ENCODE data around the gene ABCA10. TPM values are rescaled to one million over a fixed set of nuclear protein-coding genes. Genes with fewer than 3 reads are reported as not detected.

Gene ABCA10
- total RNA-seq, 1 experiment from 2014 or later, result not detected

GRCh38 chr17:69235338-69236058, 6.9 kb upstream of the ABCA10 start:
- no peaks in the 10 kb centered on the region; the same call in 1 of the 2 replicates for H3K36me3 Mint-ChIP-seq
- CTCF ChIA-PET, result interaction anchor here (0.6 to 1.6 kb wide), 3 partner anchors 461 to 464 kb away, joined by 3 to 5 read pairs (median 4); no protein-coding TSS in a partner anchor
- TF ChIP-seq, protein P1, sequence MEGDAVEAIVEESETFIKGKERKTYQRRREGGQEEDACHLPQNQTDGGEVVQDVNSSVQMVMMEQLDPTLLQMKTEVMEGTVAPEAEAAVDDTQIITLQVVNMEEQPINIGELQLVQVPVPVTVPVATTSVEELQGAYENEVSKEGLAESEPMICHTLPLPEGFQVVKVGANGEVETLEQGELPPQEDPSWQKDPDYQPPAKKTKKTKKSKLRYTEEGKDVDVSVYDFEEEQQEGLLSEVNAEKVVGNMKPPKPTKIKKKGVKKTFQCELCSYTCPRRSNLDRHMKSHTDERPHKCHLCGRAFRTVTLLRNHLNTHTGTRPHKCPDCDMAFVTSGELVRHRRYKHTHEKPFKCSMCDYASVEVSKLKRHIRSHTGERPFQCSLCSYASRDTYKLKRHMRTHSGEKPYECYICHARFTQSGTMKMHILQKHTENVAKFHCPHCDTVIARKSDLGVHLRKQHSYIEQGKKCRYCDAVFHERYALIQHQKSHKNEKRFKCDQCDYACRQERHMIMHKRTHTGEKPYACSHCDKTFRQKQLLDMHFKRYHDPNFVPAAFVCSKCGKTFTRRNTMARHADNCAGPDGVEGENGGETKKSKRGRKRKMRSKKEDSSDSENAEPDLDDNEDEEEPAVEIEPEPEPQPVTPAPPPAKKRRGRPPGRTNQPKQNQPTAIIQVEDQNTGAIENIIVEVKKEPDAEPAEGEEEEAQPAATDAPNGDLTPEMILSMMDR (IDR thresholded peaks at IDR 0.05), result peak; percentile 81
- no peak for TF ChIP-seq CBFB (CRISPR knock-in tag; IDR thresholded peaks at IDR 0.05; ENCODE audit: low read depth)
- H3K27me3 Mint-ChIP-seq (ENCODE audit: low read depth), result no peaks in the 10 kb centered on the region
- no peaks in the 10 kb centered on the region for H3K4me1 Mint-ChIP-seq
- no peak overlapping the region for H3K27ac Mint-ChIP-seq
- DNase-seq (ENCODE audit: low spot score), result peak; percentile 90
- peak; percentile 99 for ATAC-seq
- peaks cover 12% of the 10 kb centered on the region for H3K9me3 Mint-ChIP-seq
- POLR2A ChIA-PET, result no interaction called here
- H3K4me3 Mint-ChIP-seq, result no peak overlapping the region

GRCh38 chr17:69232650-69233049, 4.0 kb upstream of the ABCA10 start:
- POLR2A ChIA-PET, result no interaction called here
- no peak for TF ChIP-seq ZNF219 (CRISPR knock-in tag; IDR thresholded peaks at IDR 0.05; ENCODE audit: borderline replicate concordance)
- TF ChIP-seq ZNF416 (CRISPR knock-in tag; IDR thresholded peaks at IDR 0.05), result no peak
- no peak for TF ChIP-seq IRF2 (CRISPR knock-in tag; IDR thresholded peaks at IDR 0.05; ENCODE audit: borderline replicate concordance, low read depth)
- TF ChIP-seq CBFB (CRISPR knock-in tag; IDR thresholded peaks at IDR 0.05; ENCODE audit: low read depth), result no peak
- TF ChIP-seq NFATC4 (CRISPR knock-in tag; IDR thresholded peaks at IDR 0.05), result no peak
- no peak for TF ChIP-seq SMAD4 (CRISPR knock-in tag; IDR thresholded peaks at IDR 0.05)
- no peak for TF ChIP-seq FOXP1 (CRISPR knock-in tag; IDR thresholded peaks at IDR 0.05; ENCODE audit: borderline replicate concordance)
- TF ChIP-seq E2F4 (CRISPR knock-in tag; IDR thresholded peaks at IDR 0.05; ENCODE audit: borderline replicate concordance, low read depth), result no peak
- no peak for TF ChIP-seq MYBL2 (CRISPR knock-in tag; IDR thresholded peaks at IDR 0.05)
- TF ChIP-seq ERG (CRISPR knock-in tag; IDR thresholded peaks at IDR 0.05), result no peak
- TF ChIP-seq, protein P2, sequence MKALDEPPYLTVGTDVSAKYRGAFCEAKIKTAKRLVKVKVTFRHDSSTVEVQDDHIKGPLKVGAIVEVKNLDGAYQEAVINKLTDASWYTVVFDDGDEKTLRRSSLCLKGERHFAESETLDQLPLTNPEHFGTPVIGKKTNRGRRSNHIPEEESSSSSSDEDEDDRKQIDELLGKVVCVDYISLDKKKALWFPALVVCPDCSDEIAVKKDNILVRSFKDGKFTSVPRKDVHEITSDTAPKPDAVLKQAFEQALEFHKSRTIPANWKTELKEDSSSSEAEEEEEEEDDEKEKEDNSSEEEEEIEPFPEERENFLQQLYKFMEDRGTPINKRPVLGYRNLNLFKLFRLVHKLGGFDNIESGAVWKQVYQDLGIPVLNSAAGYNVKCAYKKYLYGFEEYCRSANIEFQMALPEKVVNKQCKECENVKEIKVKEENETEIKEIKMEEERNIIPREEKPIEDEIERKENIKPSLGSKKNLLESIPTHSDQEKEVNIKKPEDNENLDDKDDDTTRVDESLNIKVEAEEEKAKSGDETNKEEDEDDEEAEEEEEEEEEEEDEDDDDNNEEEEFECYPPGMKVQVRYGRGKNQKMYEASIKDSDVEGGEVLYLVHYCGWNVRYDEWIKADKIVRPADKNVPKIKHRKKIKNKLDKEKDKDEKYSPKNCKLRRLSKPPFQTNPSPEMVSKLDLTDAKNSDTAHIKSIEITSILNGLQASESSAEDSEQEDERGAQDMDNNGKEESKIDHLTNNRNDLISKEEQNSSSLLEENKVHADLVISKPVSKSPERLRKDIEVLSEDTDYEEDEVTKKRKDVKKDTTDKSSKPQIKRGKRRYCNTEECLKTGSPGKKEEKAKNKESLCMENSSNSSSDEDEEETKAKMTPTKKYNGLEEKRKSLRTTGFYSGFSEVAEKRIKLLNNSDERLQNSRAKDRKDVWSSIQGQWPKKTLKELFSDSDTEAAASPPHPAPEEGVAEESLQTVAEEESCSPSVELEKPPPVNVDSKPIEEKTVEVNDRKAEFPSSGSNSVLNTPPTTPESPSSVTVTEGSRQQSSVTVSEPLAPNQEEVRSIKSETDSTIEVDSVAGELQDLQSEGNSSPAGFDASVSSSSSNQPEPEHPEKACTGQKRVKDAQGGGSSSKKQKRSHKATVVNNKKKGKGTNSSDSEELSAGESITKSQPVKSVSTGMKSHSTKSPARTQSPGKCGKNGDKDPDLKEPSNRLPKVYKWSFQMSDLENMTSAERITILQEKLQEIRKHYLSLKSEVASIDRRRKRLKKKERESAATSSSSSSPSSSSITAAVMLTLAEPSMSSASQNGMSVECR (CRISPR knock-in tag; IDR thresholded peaks at IDR 0.05; ENCODE audit: borderline replicate concordance), result no peak
- TF ChIP-seq TCF7 (CRISPR knock-in tag; IDR thresholded peaks at IDR 0.05; ENCODE audit: low read depth), result no peak
- TF ChIP-seq TP53 (CRISPR knock-in tag; IDR thresholded peaks at IDR 0.05), result no peak
- TF ChIP-seq ELF4 (CRISPR knock-in tag; IDR thresholded peaks at IDR 0.05; ENCODE audit: low read depth), result no peak
- TF ChIP-seq ATF3 (CRISPR knock-in tag; conservative IDR thresholded peaks at IDR 0.05), result no peak
- no peak for TF ChIP-seq KAT7 (CRISPR knock-in tag; IDR thresholded peaks at IDR 0.05; ENCODE audit: borderline replicate concordance)
- no peak for TF ChIP-seq ZBTB21 (CRISPR knock-in tag; IDR thresholded peaks at IDR 0.05; ENCODE audit: borderline replicate concordance)
- TF ChIP-seq FOXK1 (CRISPR knock-in tag; IDR thresholded peaks at IDR 0.05), result no peak
- no peak for TF ChIP-seq ZNF121 (CRISPR knock-in tag; IDR thresholded peaks at IDR 0.05)
- no peak for TF ChIP-seq NR3C1 (CRISPR knock-in tag; conservative IDR thresholded peaks at IDR 0.05; ENCODE audit: low read depth)
- ATAC-seq (no peak), DNase-seq (ENCODE audit: low spot score) (no peak)
- no peak overlapping the region for H3K4me3 Mint-ChIP-seq
- CTCF ChIA-PET, result no interaction called here
- H3K4me1 Mint-ChIP-seq, result no peaks in the 10 kb centered on the region
- H3K27ac Mint-ChIP-seq, result no peak overlapping the region
- H3K36me3 Mint-ChIP-seq, result no peaks in the 10 kb centered on the region; the same call in 1 of the 2 replicates
- H3K27me3 Mint-ChIP-seq (ENCODE audit: low read depth), result no peaks in the 10 kb centered on the region
- peaks cover 12% of the 10 kb centered on the region for H3K9me3 Mint-ChIP-seq
